Large intestine (tissue), 12 donors: Measurements from ENCODE around the gene TIGAR. TPM values are rescaled to one million over a fixed set of nuclear protein-coding genes. Genes with fewer than 3 reads are reported as not detected.

Experiments
- DNase-seq, 2 donors: peaks; one replicate each; pipeline versions ENCODE4 v3.0.0 to v3.0.0-alpha.2; 2013
- H3K27ac ChIP-seq: one replicate; pipeline ENCODE4 v1.5.1; 2013; ENCODE audit warnings: low read length
- H3K27me3 ChIP-seq: 2 replicates; pipeline ENCODE4 v1.6.1; 2013; ENCODE audit warnings: low read length; ENCODE audit not compliant: control insufficient read depth, insufficient read depth
- H3K36me3 ChIP-seq: 2 replicates; pipeline ENCODE4 v1.6.1; 2013; ENCODE audit warnings: low read length; ENCODE audit not compliant: control insufficient read depth, insufficient read depth
- H3K4me1 ChIP-seq: one replicate; pipeline ENCODE4 v1.6.1; 2013; ENCODE audit warnings: low read length; ENCODE audit not compliant: control insufficient read depth, insufficient read depth
- H3K4me3 ChIP-seq: one replicate; pipeline ENCODE4 v1.5.1; 2013; ENCODE audit warnings: low read length
- H3K9me3 ChIP-seq: one replicate; pipeline ENCODE4 v1.6.1; 2013; ENCODE audit warnings: mild to moderate bottlenecking, low read depth, low read length, moderate library complexity; ENCODE audit not compliant: control insufficient read depth
- WGBS: methylation state at CpG from one replicate; pipeline ENCODE4 v1.1.5; 2013; ENCODE audit warnings: low lambda C conversion rate; ENCODE audit not compliant: insufficient coverage; 5-methylcytosine and 5-hydroxymethylcytosine counted together
- long read RNA-seq, 11 donors: transcript quantifications; one replicate each; lab custom pipeline, GENCODE V29; 2026
- polyA plus RNA-seq: library from polyadenylated mRNA; unstranded; fragments of 120-200 nt; gene quantifications from one replicate; pipeline ENCODE4 v1.2.1, GENCODE V29; 2013

Gene TIGAR, protein sequence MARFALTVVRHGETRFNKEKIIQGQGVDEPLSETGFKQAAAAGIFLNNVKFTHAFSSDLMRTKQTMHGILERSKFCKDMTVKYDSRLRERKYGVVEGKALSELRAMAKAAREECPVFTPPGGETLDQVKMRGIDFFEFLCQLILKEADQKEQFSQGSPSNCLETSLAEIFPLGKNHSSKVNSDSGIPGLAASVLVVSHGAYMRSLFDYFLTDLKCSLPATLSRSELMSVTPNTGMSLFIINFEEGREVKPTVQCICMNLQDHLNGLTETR
- 5.0 TPM for polyA plus RNA-seq
- long read RNA-seq, donor 1 = 0 reads
- long read RNA-seq, donor 2, transcript TIGAR-201 (6 exons, 2,782 nt) = major isoform, 9 of 9 reads
- long read RNA-seq, donor 2, partial matches to known transcripts = 0 of 9 reads
- long read RNA-seq, donor 2, other reads (novel, unspliced or antisense) = 0 of 9 reads
- long read RNA-seq, donor 3 = 0 reads
- long read RNA-seq, donor 4 = 0 reads
- long read RNA-seq, donor 5, partial matches to known transcripts = 0 of 3 reads
- long read RNA-seq, donor 5, other reads (novel, unspliced or antisense) = 0 of 3 reads
- long read RNA-seq, donor 6, partial matches to known transcripts = 0 of 2 reads
- long read RNA-seq, donor 6, other reads (novel, unspliced or antisense) = 0 of 2 reads
- long read RNA-seq, donor 7, partial matches to known transcripts = 0 of 2 reads
- long read RNA-seq, donor 7, other reads (novel, unspliced or antisense) = 0 of 2 reads
- long read RNA-seq, donor 8, partial matches to known transcripts = 0 of 3 reads
- long read RNA-seq, donor 8, other reads (novel, unspliced or antisense) = 0 of 3 reads
- long read RNA-seq, donor 9, partial matches to known transcripts = 0 of 3 reads
- long read RNA-seq, donor 9, other reads (novel, unspliced or antisense) = 0 of 3 reads
- long read RNA-seq, donor 10, partial matches to known transcripts = 0 of 2 reads
- long read RNA-seq, donor 10, other reads (novel, unspliced or antisense) = 0 of 2 reads
- long read RNA-seq, donor 11, partial matches to known transcripts = 0 of 3 reads
- long read RNA-seq, donor 11, other reads (novel, unspliced or antisense) = 0 of 3 reads

DNA sequence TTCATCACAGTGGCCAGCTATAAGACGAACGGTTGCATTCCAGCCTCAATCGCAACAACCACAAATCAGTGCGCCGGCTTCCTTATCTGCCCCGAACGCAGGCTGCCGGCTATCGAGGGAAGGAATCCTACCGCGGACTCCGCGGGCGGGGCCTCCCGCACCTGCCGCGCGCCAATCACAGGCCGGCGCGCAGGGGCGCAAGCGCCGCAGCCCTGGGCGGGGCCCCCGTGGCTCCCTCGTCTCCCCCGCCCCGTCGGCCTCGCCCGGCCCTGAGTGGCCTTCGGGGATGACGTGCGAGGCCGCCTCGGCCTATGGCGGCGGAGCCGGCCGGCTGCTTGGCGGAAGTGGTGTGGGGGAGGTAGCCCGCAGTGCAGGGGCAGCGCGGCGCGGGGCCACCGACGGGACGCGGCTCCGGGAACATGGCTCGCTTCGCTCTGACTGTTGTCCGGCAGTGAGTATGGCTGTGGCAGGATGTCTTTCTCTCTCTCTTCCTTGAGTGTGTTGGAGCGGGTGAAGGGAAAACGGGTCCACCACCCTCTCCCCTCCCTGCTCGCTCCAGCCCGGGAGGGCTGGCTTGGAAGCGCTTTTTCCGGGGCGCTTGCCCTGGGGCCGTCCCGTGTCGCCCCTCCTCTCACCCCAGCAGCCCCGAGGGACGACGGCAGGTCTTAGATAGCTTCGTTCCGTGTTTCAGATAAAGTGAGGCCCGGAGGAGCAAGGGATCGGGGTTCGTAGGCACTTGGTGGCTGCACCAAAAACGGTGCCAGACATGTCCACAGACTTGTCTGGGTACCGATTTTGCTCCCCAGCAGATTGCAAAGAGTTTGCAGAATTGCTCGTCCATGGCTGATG, at the start of gene TIGAR:
TSS of gene TIGAR (plus strand) at position 361 of the 849 bp plus-strand sequence. CDS start at position 420, 59 bp downstream.
- no CpG with 5 or more reads among the region's 76 CpGs for WGBS
- Histone ChIP-seq H3K27ac (peak within 1 kb of the TSS; percentile 79), H3K36me3 (no peaks in the 10 kb centered on the region), H3K4me1 (peaks cover 5% of the 10 kb centered on the region), H3K4me3 (peak within 1 kb of the TSS; percentile 74), H3K27me3 (no peaks in the 10 kb centered on the region), H3K9me3 (no peaks in the 10 kb centered on the region)
- DNase-seq = peak; percentile 96 to 98

DNA sequence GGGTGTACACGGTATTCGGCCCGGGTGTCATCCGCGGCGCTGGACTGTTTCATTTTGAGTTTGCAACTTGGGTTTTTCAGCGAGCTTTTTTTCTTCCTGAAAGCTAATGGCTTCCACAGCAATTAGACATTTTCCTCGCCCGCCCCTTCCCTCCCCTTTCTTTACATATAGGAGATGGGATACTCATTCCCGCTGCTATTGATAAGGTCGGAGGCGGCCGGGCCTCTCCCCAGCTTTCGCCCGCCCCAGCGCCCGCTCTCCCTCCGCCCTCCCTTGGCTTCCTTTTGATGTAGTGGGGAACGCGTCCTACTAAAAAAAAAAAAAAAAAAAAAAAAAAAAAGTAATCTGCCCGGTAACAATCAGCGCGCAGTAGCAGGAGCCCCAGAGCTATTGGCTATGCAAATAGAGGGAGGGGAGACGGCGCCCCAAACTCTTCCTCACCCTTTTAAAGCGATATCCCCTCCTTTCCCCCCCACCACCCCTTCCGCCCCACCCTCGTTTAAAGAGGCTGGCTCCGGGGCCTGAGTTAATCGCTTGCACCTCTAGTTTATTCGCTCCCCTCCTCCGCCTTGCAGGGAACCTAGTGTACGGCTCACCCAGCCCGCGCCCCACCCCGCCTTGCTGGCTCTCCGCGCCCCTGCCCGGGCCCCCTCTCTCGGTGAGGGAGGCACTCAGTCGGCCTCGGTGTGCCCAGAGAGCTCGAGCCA, 49.1 kb upstream of the TIGAR start:
- H3K9me3 ChIP-seq = peaks cover 2% of the 10 kb centered on the region
- WGBS = no CpG with 5 or more reads among the region's 43 CpGs
- DNase-seq = peak; percentile 87 to 94
- H3K27ac ChIP-seq = peak overlapping the region; percentile 92
- peaks cover 10% of the 10 kb centered on the region for H3K36me3 ChIP-seq
- H3K4me1 ChIP-seq = peaks cover 13% of the 10 kb centered on the region
- H3K4me3 ChIP-seq = peak overlapping the region; percentile 94
- no peaks in the 10 kb centered on the region for H3K27me3 ChIP-seq

DNA sequence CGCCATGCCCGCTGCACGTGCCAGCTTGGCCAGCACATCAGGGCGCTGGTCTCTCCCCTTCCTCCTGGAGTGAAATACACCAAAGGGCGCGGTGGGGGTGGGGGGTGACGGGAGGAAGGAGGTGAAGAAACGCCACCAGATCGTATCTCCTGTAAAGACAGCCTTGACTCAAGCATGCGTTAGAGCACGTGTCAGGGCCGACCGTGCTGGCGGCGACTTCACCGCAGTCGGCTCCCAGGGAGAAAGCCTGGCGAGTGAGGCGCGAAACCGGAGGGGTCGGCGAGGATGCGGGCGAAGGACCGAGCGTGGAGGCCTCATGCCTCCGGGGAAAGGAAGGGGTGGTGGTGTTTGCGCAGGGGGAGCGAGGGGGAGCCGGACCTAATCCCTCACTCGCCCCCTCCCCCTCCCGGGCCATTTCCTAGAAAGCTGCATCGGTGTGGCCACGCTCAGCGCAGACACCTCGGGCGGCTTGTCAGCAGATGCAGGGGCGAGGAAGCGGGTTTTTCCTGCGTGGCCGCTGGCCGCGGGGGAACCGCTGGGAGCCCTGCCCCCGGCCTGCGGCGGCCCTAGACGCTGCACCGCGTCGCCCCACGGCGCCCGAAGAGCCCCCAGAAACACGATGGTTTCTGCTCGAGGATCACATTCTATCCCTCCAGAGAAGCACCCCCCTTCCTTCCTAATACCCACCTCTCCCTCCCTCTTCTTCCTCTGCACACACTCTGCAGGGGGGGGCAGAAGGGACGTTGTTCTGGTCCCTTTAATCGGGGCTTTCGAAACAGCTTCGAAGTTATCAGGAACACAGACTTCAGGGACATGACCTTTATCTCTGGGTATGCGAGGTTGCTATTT, 48.4 kb upstream of the TIGAR start:
- Histone ChIP-seq H3K9me3 (peaks cover 2% of the 10 kb centered on the region), H3K4me3 (peak overlapping the region; percentile 94), H3K4me1 (peaks cover 20% of the 10 kb centered on the region), H3K27ac (peak overlapping the region; percentile 92), H3K27me3 (no peaks in the 10 kb centered on the region), H3K36me3 (peaks cover 16% of the 10 kb centered on the region)
- WGBS = 0% methylated on average over 1 of the region's 62 CpGs
- peak in 1 of 2 donors; percentile 37 for DNase-seq

DNA sequence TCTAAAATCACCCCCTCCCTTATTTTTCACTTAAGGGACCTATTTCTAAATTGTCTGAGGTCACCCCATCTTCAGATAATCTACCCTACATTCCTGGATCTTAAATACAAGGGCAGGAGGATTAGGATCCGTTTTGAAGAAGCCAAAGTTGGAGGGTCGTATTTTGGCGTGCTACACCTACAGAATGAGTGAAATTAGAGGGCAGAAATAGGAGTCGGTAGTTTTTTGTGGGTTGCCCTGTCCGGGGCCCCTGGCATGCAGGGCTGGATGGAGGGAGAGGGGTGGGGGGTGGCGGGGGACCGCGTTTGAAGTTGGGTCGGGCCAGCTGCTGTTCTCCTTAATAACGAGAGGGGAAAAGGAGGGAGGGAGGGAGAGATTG, 47.8 kb upstream of the TIGAR start:
- H3K4me3 ChIP-seq = peak overlapping the region; percentile 94
- WGBS = no CpG with 5 or more reads among the region's 10 CpGs
- H3K9me3 ChIP-seq = peaks cover 2% of the 10 kb centered on the region
- H3K27ac ChIP-seq = peak overlapping the region; percentile 92
- H3K27me3 ChIP-seq = no peaks in the 10 kb centered on the region
- H3K36me3 ChIP-seq = peaks cover 22% of the 10 kb centered on the region
- peaks cover 26% of the 10 kb centered on the region for H3K4me1 ChIP-seq
- no peak for DNase-seq

DNA sequence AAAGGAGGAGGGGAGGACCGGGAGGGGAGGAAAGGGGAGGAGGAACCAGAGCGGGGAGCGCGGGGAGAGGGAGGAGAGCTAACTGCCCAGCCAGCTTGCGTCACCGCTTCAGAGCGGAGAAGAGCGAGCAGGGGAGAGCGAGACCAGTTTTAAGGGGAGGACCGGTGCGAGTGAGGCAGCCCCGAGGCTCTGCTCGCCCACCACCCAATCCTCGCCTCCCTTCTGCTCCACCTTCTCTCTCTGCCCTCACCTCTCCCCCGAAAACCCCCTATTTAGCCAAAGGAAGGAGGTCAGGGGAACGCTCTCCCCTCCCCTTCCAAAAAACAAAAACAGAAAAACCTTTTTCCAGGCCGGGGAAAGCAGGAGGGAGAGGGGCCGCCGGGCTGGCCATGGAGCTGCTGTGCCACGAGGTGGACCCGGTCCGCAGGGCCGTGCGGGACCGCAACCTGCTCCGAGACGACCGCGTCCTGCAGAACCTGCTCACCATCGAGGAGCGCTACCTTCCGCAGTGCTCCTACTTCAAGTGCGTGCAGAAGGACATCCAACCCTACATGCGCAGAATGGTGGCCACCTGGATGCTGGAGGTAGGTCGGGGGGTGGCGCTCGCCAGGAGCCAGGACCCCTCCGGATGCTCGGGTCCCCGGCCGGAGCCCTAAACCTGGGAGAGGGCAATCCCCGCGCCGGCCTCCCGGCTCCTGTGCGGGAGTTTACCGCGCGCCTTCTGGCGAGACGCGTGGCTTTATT, 47.2 kb upstream of the TIGAR start, which contains the start of gene CCND2:
TSS of gene CCND2 (plus strand) at position 111 of the 744 bp plus-strand sequence. CDS start at position 390, 279 bp downstream.
- peak; percentile 94 to 95 for DNase-seq
- Histone ChIP-seq H3K4me3 (peak within 1 kb of the TSS; percentile 94), H3K4me1 (peaks cover 30% of the 10 kb centered on the region), H3K36me3 (peaks cover 28% of the 10 kb centered on the region), H3K27me3 (no peaks in the 10 kb centered on the region), H3K27ac (peak within 1 kb of the TSS; percentile 92), H3K9me3 (peaks cover 2% of the 10 kb centered on the region)
- WGBS = no CpG with 5 or more reads among the region's 52 CpGs

DNA sequence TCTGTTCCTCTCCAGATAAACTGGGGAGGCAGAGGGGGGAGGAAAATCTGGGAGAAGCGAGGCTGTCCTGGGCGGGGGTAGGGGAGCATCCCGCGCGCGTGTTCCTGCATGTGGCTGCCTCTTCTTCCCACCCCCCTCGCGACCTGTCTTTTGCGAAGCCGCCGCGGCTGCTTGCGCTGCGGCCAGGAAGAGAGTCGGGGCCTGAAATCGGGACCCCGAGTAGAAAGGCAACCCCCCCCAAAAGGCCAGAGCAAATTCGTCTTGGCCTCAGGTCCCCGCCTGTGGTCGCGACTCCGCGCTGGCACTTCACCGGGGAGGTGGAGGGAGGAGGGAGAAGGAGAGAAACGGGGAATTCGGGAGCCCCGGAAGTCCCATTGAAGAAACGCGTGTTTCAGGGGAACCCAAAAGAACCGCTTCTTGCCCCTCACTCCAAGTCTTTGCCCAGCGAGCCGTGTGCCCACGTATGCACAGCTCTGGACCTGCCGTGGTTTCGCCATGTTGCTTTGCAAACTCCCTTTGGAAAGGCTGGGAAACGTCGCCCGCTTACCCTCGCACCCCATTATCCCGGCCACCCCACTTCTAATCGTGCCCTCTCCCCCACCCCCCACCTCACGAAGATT, 46.5 kb upstream of the TIGAR start:
- WGBS = no CpG with 5 or more reads among the region's 42 CpGs
- Histone ChIP-seq H3K27ac (peak overlapping the region; percentile 92), H3K9me3 (peaks cover 2% of the 10 kb centered on the region), H3K4me3 (peak overlapping the region; percentile 94), H3K27me3 (no peaks in the 10 kb centered on the region), H3K36me3 (peaks cover 32% of the 10 kb centered on the region), H3K4me1 (peaks cover 35% of the 10 kb centered on the region)
- peak in 1 of 2 donors; percentile 53 for DNase-seq

DNA sequence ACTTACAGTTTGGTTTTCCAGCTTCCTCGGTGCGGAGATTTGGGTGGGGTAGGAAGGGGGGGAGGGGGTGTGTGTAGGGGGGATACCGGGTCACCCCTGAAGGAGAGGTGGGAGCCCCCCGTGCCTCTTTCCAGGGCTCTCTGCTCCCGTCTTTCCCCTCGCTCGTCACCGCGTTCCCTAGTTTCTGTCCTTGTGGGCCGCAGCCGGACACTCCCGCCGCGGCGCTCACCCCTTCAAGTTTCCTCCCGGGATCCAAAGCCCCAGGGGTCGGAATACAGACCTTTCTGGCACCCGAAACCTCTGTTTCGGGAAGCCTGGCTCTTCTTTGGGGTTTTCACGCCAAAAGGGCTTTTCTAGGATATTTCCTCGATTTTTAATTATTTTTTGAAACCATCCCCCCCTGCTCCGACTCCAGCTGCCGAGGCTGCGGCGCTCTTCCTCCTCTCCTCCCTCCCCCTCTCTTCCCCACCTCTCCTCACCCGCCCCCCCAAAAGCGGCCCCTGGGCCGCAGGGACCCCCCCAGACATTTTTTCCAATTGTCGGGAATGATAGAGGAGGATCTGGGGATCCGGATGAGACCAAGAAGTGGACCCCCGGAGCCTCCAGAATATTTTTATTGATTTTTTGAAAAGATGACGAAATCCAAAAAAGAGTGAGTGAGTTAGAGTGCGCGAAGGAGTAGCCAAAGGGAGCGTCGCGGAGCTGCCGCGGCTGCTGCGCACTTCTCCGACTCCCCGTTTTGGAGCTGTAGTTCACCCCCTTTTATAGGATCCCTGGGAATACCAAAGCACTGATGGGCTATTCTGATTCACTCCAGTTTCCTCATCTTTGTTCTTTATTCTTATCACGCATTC, 45.8 kb upstream of the TIGAR start:
- peak; percentile 28 to 52 for DNase-seq
- Histone ChIP-seq H3K27ac (peak overlapping the region; percentile 92), H3K9me3 (no peaks in the 10 kb centered on the region), H3K36me3 (peaks cover 40% of the 10 kb centered on the region), H3K4me3 (peak overlapping the region; percentile 94), H3K27me3 (no peaks in the 10 kb centered on the region), H3K4me1 (peaks cover 42% of the 10 kb centered on the region)
- WGBS = 0% methylated on average over 4 of the region's 43 CpGs
